HepG2 (cell line): ENCODE measurements around the gene C2. TPM values are rescaled to one million over a fixed set of nuclear protein-coding genes. Genes with fewer than 3 reads are reported as not detected.

Source experiments
- AHR ChIP-seq: IDR thresholded peaks from 2 replicates; pipeline ENCODE4 v1.6.1; 2018; ENCODE audit warnings: missing genetic modification reagents, missing compliant biosample characterization
- AKAP8 ChIP-seq: sonication (generic); formaldehyde crosslinking; IDR thresholded peaks from 2 replicates; pipeline ENCODE4 v1.5.1; 2020; ENCODE audit warnings: mild to moderate bottlenecking, missing genetic modification reagents
- CREB1 ChIP-seq, 2 experiments: fragments of 450-650 bp in 1 of 2; IDR thresholded peaks; 2 replicates each; pipeline ENCODE4 v1.6.1; 2016 to 2017; ENCODE audit warnings: control low read depth in 1 of 2, mild to moderate bottlenecking in 1 of 2, missing compliant biosample characterization in 1 of 2, missing genetic modification characterization in 1 of 2
- FOXO1 ChIP-seq: sonication (generic); formaldehyde crosslinking; IDR thresholded peaks from 2 replicates; pipeline ENCODE4 v1.4.0; 2020; ENCODE audit warnings: missing genetic modification reagents
- HOXA9 ChIP-seq: sonication (generic); formaldehyde crosslinking; IDR thresholded peaks from 2 replicates; pipeline ENCODE4 v1.8.1; 2022; ENCODE audit warnings: missing genetic modification reagents, mild to moderate bottlenecking, moderate library complexity, borderline replicate concordance
- KDM5B ChIP-seq: sonication (generic); formaldehyde crosslinking; IDR thresholded peaks from 2 replicates; pipeline ENCODE4 v1.4.0; 2020; ENCODE audit warnings: missing genetic modification reagents, mild to moderate bottlenecking, borderline replicate concordance
- MAZ ChIP-seq, 2 experiments: sonication (generic) in 1 of 2; formaldehyde crosslinking in 1 of 2; IDR thresholded peaks; 2 replicates each; pipeline versions ENCODE4 v1.5.0 to v1.6.1; 2012 to 2020; ENCODE audit warnings: low read depth in 2 of 2, mild to moderate bottlenecking in 2 of 2, borderline replicate concordance in 1 of 2, improper control_type of control experiment in 1 of 2, low read length in 1 of 2, missing genetic modification reagents in 1 of 2, moderate library complexity in 1 of 2
- MIER2 ChIP-seq: IDR thresholded peaks from 2 replicates; pipeline ENCODE4 v1.6.1; 2016; ENCODE audit warnings: missing biosample characterization, missing genetic modification reagents
- MYC ChIP-seq: sonication (generic); formaldehyde crosslinking; IDR thresholded peaks from 2 replicates; pipeline ENCODE4 v1.9.0; 2021; ENCODE audit warnings: missing genetic modification reagents, borderline replicate concordance
- NBN ChIP-seq: fragments of 450-650 bp; conservative IDR thresholded peaks from 2 replicates; pipeline ENCODE4 v1.6.1; 2017
- POLR2G ChIP-seq: fragments of 200-400 bp; formaldehyde crosslinking; IDR thresholded peaks from 2 replicates; pipeline ENCODE4 v1.6.1; 2018; ENCODE audit warnings: mild to moderate bottlenecking, low read depth, low read length, moderate library complexity
- RXRA ChIP-seq: sonication (generic); formaldehyde crosslinking; IDR thresholded peaks from 2 replicates; pipeline ENCODE4 v1.5.1; 2020; ENCODE audit warnings: missing genetic modification reagents
- SETDB1 ChIP-seq: sonication (generic); formaldehyde crosslinking; IDR thresholded peaks from 2 replicates; pipeline ENCODE4 v1.5.1; 2020; ENCODE audit warnings: missing genetic modification reagents, mild to moderate bottlenecking, borderline replicate concordance
- SMAD9 ChIP-seq: sonication (generic); formaldehyde crosslinking; IDR thresholded peaks from 2 replicates; pipeline ENCODE4 v1.5.1; 2020; ENCODE audit warnings: mild to moderate bottlenecking, missing genetic modification reagents
- TBX2 ChIP-seq: sonication (generic); formaldehyde crosslinking; IDR thresholded peaks from 2 replicates; pipeline ENCODE4 v1.5.0; 2020; ENCODE audit warnings: missing genetic modification reagents, mild to moderate bottlenecking, borderline replicate concordance
- TFDP2 ChIP-seq: sonication (generic); formaldehyde crosslinking; IDR thresholded peaks from 2 replicates; pipeline ENCODE4 v1.4.0; 2020; ENCODE audit warnings: missing genetic modification reagents
- ZFY ChIP-seq: sonication (generic); formaldehyde crosslinking; IDR thresholded peaks from 2 replicates; pipeline ENCODE4 v1.4.0; 2020; ENCODE audit warnings: missing genetic modification reagents
- ZIK1 ChIP-seq: sonication (generic); formaldehyde crosslinking; IDR thresholded peaks from 2 replicates; pipeline ENCODE4 v1.5.0; 2020; ENCODE audit warnings: mild to moderate bottlenecking, low read depth, missing genetic modification reagents, borderline replicate concordance
- ZNF234 ChIP-seq: sonication (generic); formaldehyde crosslinking; conservative IDR thresholded peaks from 2 replicates; pipeline ENCODE4 v1.5.1; 2020; ENCODE audit warnings: mild to moderate bottlenecking, missing genetic modification reagents
- ZNF281 ChIP-seq: sonication (generic); formaldehyde crosslinking; IDR thresholded peaks from 2 replicates; pipeline ENCODE4 v1.4.0; 2020; ENCODE audit warnings: missing genetic modification reagents, borderline replicate concordance
- ZNF292 ChIP-seq: sonication (generic); formaldehyde crosslinking; IDR thresholded peaks from 2 replicates; pipeline ENCODE4 v1.8.1; 2022; ENCODE audit warnings: mild to moderate bottlenecking, low read depth, missing genetic modification reagents, borderline replicate concordance
- ZNF333 ChIP-seq: sonication (generic); formaldehyde crosslinking; IDR thresholded peaks from 2 replicates; pipeline ENCODE4 v1.4.0; 2020; ENCODE audit warnings: mild to moderate bottlenecking, missing genetic modification reagents, borderline replicate concordance
- ZNF367 ChIP-seq: sonication (generic); formaldehyde crosslinking; IDR thresholded peaks from 2 replicates; pipeline ENCODE4 v1.4.0; 2020; ENCODE audit warnings: missing genetic modification reagents, borderline replicate concordance
- ZNF44 ChIP-seq: sonication (generic); formaldehyde crosslinking; IDR thresholded peaks from 2 replicates; pipeline ENCODE4 v1.5.1; 2020; ENCODE audit warnings: mild to moderate bottlenecking, missing genetic modification reagents
- ZNF670 ChIP-seq: sonication (generic); formaldehyde crosslinking; IDR thresholded peaks from 2 replicates; pipeline ENCODE4 v1.8.0; 2022; ENCODE audit warnings: mild to moderate bottlenecking, missing genetic modification reagents, borderline replicate concordance
- polyA plus RNA-seq, 8 experiments: library from polyadenylated mRNA; depleted of rRNA in 3 of 8; stranded (reverse) in 7 of 8; unstranded in 1 of 8; fragments of >200 nt; fragmentation: Illumina TruSeq in 4 of 8; extraction: Trizol in 4 of 8; gene quantifications; 2 replicates each; pipeline versions ENCODE4 v1.2.1 to v1.2.3, GENCODE V29; 2011 to 2016; ENCODE audit warnings: low read depth in 4 of 8, missing spikeins in 1 of 8, mixed read lengths in 1 of 8; ENCODE audit not compliant: insufficient read depth in 1 of 8
- total RNA-seq, 5 experiments: library from RNA; depleted of rRNA; stranded (reverse); fragments of >200 nt; fragmentation: Illumina TruSeq; extraction: Trizol; gene quantifications; 2 replicates each; pipeline ENCODE4 v1.2.3, GENCODE V29; 2016; ENCODE audit warnings: low read depth in 1 of 5
- TF ChIP-seq, protein P1 (sequence below): sonication (generic); formaldehyde crosslinking; IDR thresholded peaks from 2 replicates; pipeline ENCODE4 v1.5.0; 2020; ENCODE audit warnings: missing genetic modification reagents

Gene C2
- total and polyA plus RNA-seq, 2 of the 13 experiments (the other 11 are each of a cell fraction or from before 2014, with no cell fraction given), result 165 to 307 TPM

GRCh38 chr6:31898383-31899011 is 29.0 kb upstream of the C2 start (continued):
- TF ChIP-seq TBX2 (CRISPR knock-in tag) (no peak), HOXA9 (CRISPR knock-in tag) (no peak), ZNF333 (no peak), SMAD9 (no peak), ZNF234 (no peak), AHR (CRISPR knock-in tag) (no peak), SETDB1 (CRISPR knock-in tag) (no peak), ZFY (peak; percentile 45; the same call in 1 of the 2 replicates), POLR2G (peak; percentile 25; the same call in 1 of the 2 replicates), ZNF292 (CRISPR knock-in tag) (no peak), FOXO1 (no peak), AKAP8 (CRISPR knock-in tag) (0 out of 2 replicates have a peak, but pooled peaks have one; percentile 49), ZNF44 (CRISPR knock-in tag) (no peak), ZNF367 (no peak), RXRA (CRISPR knock-in tag) (no peak; the same call in 1 of the 2 replicates), KDM5B (CRISPR knock-in tag) (no peak), ZNF670 (CRISPR knock-in tag) (no peak), MIER2 (CRISPR knock-in tag) (no peak), ZIK1 (CRISPR knock-in tag) (no peak), ZNF281 (CRISPR knock-in tag) (no peak), NBN (no peak), MYC (CRISPR knock-in tag) (no peak), CREB1 (IDR thresholded peaks at IDR 0.05) (no peak), CREB1 (CRISPR knock-in tag; IDR thresholded peaks at IDR 0.05) (peak; percentile 59; the same call in 1 of the 2 replicates), MAZ (IDR thresholded peaks at IDR 0.05; ENCODE audit: borderline replicate concordance, low read depth, low read length) (no peak), MAZ (CRISPR knock-in tag; IDR thresholded peaks at IDR 0.05; ENCODE audit: low read depth) (no peak), TFDP2 (no peak)
- TF ChIP-seq, protein P1, sequence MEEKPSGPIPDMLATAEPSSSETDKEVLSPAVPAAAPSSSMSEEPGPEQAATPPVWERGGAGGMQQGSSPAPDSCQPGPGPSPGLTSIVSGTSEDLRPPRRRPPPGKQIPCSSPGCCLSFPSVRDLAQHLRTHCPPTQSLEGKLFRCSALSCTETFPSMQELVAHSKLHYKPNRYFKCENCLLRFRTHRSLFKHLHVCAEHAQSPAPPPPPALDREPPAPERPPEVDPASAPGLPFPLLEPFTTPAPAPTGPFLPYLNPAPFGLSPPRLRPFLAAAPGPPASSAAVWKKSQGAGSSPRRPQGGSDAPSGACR (CRISPR knock-in tag), result 0 out of 2 replicates have a peak, but pooled peaks have one; percentile 14
